Body of pancreas (tissue), 4 donors: Measurements from ENCODE around the gene TNFRSF17. TPM values are rescaled to one million over a fixed set of nuclear protein-coding genes. Genes with fewer than 3 reads are reported as not detected.
A peak's percentile ranks its signal among the peaks of the same experiment; 100 is the strongest.
"Not testable (repeated sequence)": the region's sequence is repeated elsewhere in the genome, so short reads cannot be mapped to it uniquely, and the experiment has no call there.

ENCODE experiments used
- ATAC-seq: fragments of 150-250 bp; one replicate; pipeline ENCODE4 v1.9.1; 2016
- DNase-seq, 4 donors: peaks; one replicate each; pipeline ENCODE4 v3.0.0-alpha.2; 2019
- H3K27ac ChIP-seq, 4 donors: fragments of 200-600 bp; sonication (generic); 1 replicate in 3 of 4; 2 replicates in 1 of 4; pipeline versions ENCODE4 v1.5.1 to v1.6.1; 2016 to 2019; ENCODE audit warnings: mild to moderate bottlenecking in 1 of 4, mixed read lengths in 1 of 4, moderate library complexity in 1 of 4
- H3K27me3 ChIP-seq, 2 donors: fragments of 200-600 bp; sonication (generic); one replicate each; pipeline ENCODE4 v1.6.0; 2016; ENCODE audit warnings: mild to moderate bottlenecking in 1 of 2
- H3K36me3 ChIP-seq, 2 donors: fragments of 200-600 bp; sonication (generic); replicated peaks in 1 of 2; 2 replicates each; pipeline ENCODE4 v1.5.1; 2016; ENCODE audit warnings: low read depth in 2 of 2; ENCODE audit not compliant: insufficient read depth in 1 of 2
- H3K4me1 ChIP-seq: fragments of 200-600 bp; sonication (generic); one replicate; pipeline ENCODE4 v1.6.0; 2016
- H3K4me3 ChIP-seq, 2 donors: fragments of 200-600 bp; sonication (generic); 1 replicate in 1 of 2; 2 replicates in 1 of 2; pipeline ENCODE4 v1.5.1; 2016 to 2019
- H3K9me3 ChIP-seq, 3 donors: fragments of 200-600 bp; sonication (generic); 1 replicate in 2 of 3; 2 replicates in 1 of 3; pipeline ENCODE4 v1.5.1; 2016
- CTCF ChIP-seq, 7 experiments: fragments of 450-650 bp in 4 of 7; fragments of 200-600 bp in 3 of 7; sonication (generic) in 3 of 7; IDR thresholded peaks; one replicate each; pipeline ENCODE4 v1.5.1; 2016 to 2019; ENCODE audit warnings: antibody characterized with exemption in 7 of 7
- POLR2A ChIP-seq, 3 donors: fragments of 450-650 bp; IDR thresholded peaks; one replicate each; pipeline ENCODE4 v1.6.1; 2016; ENCODE audit warnings: antibody characterized with exemption in 3 of 3, mild to moderate bottlenecking in 2 of 3
- WGBS, 2 donors: methylation state at CpG; one replicate each; pipeline ENCODE4 v1.1.5; 2017; 5-methylcytosine and 5-hydroxymethylcytosine counted together
- intact Hi-C: fragments of 100-400 bp; cut with DNase I; formaldehyde crosslinking; loops from one replicate; pipeline ENCODE4 v1.15.1; 2023
- total RNA-seq, 2 donors: library from RNA; depleted of rRNA; stranded (reverse); fragments of >200 nt; gene quantifications; one replicate each; pipeline ENCODE4 v1.1.0, GENCODE V29; 2016

TNFRSF17 gene
- total RNA-seq = not detected

- Histone ChIP-seq H3K4me3 (no peak within 1 kb of the TSS), H3K36me3 (no peaks in the 10 kb centered on the region), H3K27me3 (no peaks in the 10 kb centered on the region), H3K27ac (no peak within 1 kb of the TSS), H3K4me1 (no peaks in the 10 kb centered on the region), H3K9me3 (no peaks in the 10 kb centered on the region)
- 65 to 66% methylated on average over 9 of the region's 9 CpGs for WGBS, 2 donors
- no peak for ATAC-seq
- TF ChIP-seq POLR2A (IDR thresholded peaks at IDR 0.05) (no peak), CTCF (IDR thresholded peaks at IDR 0.05) (no peak)
- intact Hi-C loops = no loop called here
- no peak for DNase-seq
Observed at GRCh38 chr16:11964761-11965551, at the start of gene TNFRSF17. TSS of gene TNFRSF17 (plus strand) at chr16:11965210. CDS start at chr16:11965325, 115 bp downstream.

GRCh38 chr16:11915644-11916523, 49.1 kb upstream of the TNFRSF17 start, which contains the start of gene GSPT1:
TSS of gene GSPT1 (minus strand) at chr16:11915956. CDS start at chr16:11915720, 236 bp downstream.
- peaks cover 45% of the 10 kb centered on the region for H3K4me1 ChIP-seq
- peak; percentile 91 to 96 (median 95) for TF ChIP-seq POLR2A (IDR thresholded peaks at IDR 0.05)
- TF ChIP-seq CTCF (IDR thresholded peaks at IDR 0.05) = peak in 3 of 7 experiments; percentile 17 to 35 (median 33)
- WGBS, 2 donors = 1 to 10% methylated on average over 8 to 75 of the region's 84 CpGs
- peak; percentile 94 for ATAC-seq
- peak; percentile 98 to 99 (median 98) for DNase-seq
- no peaks in the 10 kb centered on the region for H3K27me3 ChIP-seq
- no peaks in the 10 kb centered on the region for H3K9me3 ChIP-seq
- H3K27ac ChIP-seq = peak within 1 kb of the TSS; percentile 83 to 97 (median 91)
- no peaks in the 10 kb centered on the region for H3K36me3 ChIP-seq
- H3K4me3 ChIP-seq = peak within 1 kb of the TSS; percentile 61 to 88
- intact Hi-C loops = no loop called here

GRCh38 chr16:11916524-11917285, 48.3 kb upstream of the TNFRSF17 start:
- Histone ChIP-seq H3K27ac (peak overlapping the region; percentile 82 to 97 (median 91)), H3K9me3 (no peaks in the 10 kb centered on the region), H3K4me3 (no peak overlapping the region), H3K36me3 (no peaks in the 10 kb centered on the region), H3K4me1 (peaks cover 38% of the 10 kb centered on the region), H3K27me3 (no peaks in the 10 kb centered on the region)
- ATAC-seq = peak; percentile 26
- 47 to 56% methylated on average over 13 of the region's 13 CpGs for WGBS, 2 donors
- intact Hi-C loops = no loop called here
- peak; percentile 36 to 64 (median 46) for DNase-seq
- TF ChIP-seq CTCF (IDR thresholded peaks at IDR 0.05) (no peak), POLR2A (IDR thresholded peaks at IDR 0.05) (no peak)

- intact Hi-C loops, H3K4me1 ChIP-seq, H3K27ac ChIP-seq, H3K9me3 ChIP-seq, H3K27me3 ChIP-seq, H3K4me3 ChIP-seq, ATAC-seq, H3K36me3 ChIP-seq: not testable (repeated sequence)
- 68 to 72% methylated on average over 10 of the region's 10 CpGs for WGBS, 2 donors
- DNase-seq = peak in 1 of 4 donors; percentile 11
Observed at GRCh38 chr16:11924046-11924445, 41.0 kb upstream of the TNFRSF17 start.

- 74% methylated on average over 10 to 13 of the region's 13 CpGs for WGBS, 2 donors
- H3K4me1 ChIP-seq, ATAC-seq, H3K36me3 ChIP-seq, H3K9me3 ChIP-seq, H3K27ac ChIP-seq, H3K4me3 ChIP-seq, DNase-seq, H3K27me3 ChIP-seq, intact Hi-C loops: not testable (repeated sequence)
Observed at GRCh38 chr16:11927350-11927749, 37.7 kb upstream of the TNFRSF17 start.

- H3K9me3 ChIP-seq, H3K4me3 ChIP-seq: not testable (repeated sequence)
Observed at GRCh38 chr16:11941945-11942344, 23.1 kb upstream of the TNFRSF17 start, which contains the start of gene NPIPB2. TSS of gene NPIPB2 (minus strand) at chr16:11942045. CDS start at chr16:11942045, 0 bp downstream.

More at GRCh38 chr16:11941945-11942344, 23.1 kb upstream of the TNFRSF17 start, which contains the start of gene NPIPB2:
- intact Hi-C loops, DNase-seq, H3K36me3 ChIP-seq, H3K27ac ChIP-seq, H3K27me3 ChIP-seq, ATAC-seq, H3K4me1 ChIP-seq: not testable (repeated sequence)
- 86 to 94% methylated on average over 3 of the region's 4 CpGs for WGBS, 2 donors
